GM19452 (cell line): ENCODE results near the gene MRPL39.

ENCODE experiments used
- ATAC-seq: cut with Tn5 transposase; IDR thresholded peaks from one replicate; pipeline ENCODE4 v1.9.1; 2021; ENCODE audit not compliant: unreplicated experiment

Gene MRPL39

GRCh38 chr21:25615880-25616279 is 8.6 kb upstream of the MRPL39 start:
- no peak for ATAC-seq

- no peak for ATAC-seq
Measured at GRCh38 chr21:25614441-25614840, 7.2 kb upstream of the MRPL39 start.

GRCh38 chr21:25608044-25608737 is 910 bp upstream of the MRPL39 start:
- peak; percentile 80 for ATAC-seq

GRCh38 chr21:25589887-25590286 is 17.4 kb downstream of the MRPL39 start:
- ATAC-seq = no peak

- no peak for ATAC-seq
Measured at GRCh38 chr21:25586791-25587190, 20.5 kb downstream of the MRPL39 start.

GRCh38 chr21:25586326-25586725 is 21.0 kb downstream of the MRPL39 start:
- ATAC-seq = no peak

- ATAC-seq = no peak
Measured at GRCh38 chr21:25584833-25585676, 22.2 kb downstream of the MRPL39 start.

GRCh38 chr21:25583370-25584130 is 23.7 kb downstream of the MRPL39 start:
- no peak for ATAC-seq

- ATAC-seq = no peak
Measured at GRCh38 chr21:25582888-25583287, 24.4 kb downstream of the MRPL39 start.

GRCh38 chr21:25582164-25582790 is 25.0 kb downstream of the MRPL39 start:
- ATAC-seq = no peak

GRCh38 chr21:25581582-25581981 is 25.7 kb downstream of the MRPL39 start:
- no peak for ATAC-seq

GRCh38 chr21:25580912-25581260 is 26.4 kb downstream of the MRPL39 start:
- ATAC-seq = no peak

- ATAC-seq = no peak
Measured at GRCh38 chr21:25579226-25580013, 27.9 kb downstream of the MRPL39 start.

GRCh38 chr21:25578056-25578961 is 29.0 kb downstream of the MRPL39 start:
- ATAC-seq = peak; percentile 18

- peak; percentile 1 for ATAC-seq
Measured at GRCh38 chr21:25577424-25578055, 29.7 kb downstream of the MRPL39 start.

GRCh38 chr21:25573409-25574206 is 33.7 kb downstream of the MRPL39 start:
- ATAC-seq = peak; percentile 23

GRCh38 chr21:25572861-25573310 is 34.4 kb downstream of the MRPL39 start:
- ATAC-seq = peak; percentile 34

- ATAC-seq = no peak
Measured at GRCh38 chr21:25571726-25572121, 35.6 kb downstream of the MRPL39 start.
